Colonic mucosa (tissue), 4 donors: ENCODE measurements around the gene BRD2. TPM values are rescaled to one million over a fixed set of nuclear protein-coding genes. Genes with fewer than 3 reads are reported as not detected.
A peak's percentile ranks its signal among the peaks of the same experiment; 100 is the strongest.

ENCODE experiments used
- DNase-seq: peaks from one replicate; pipeline ENCODE4 v3.0.0-alpha.2; 2020
- H3K27ac ChIP-seq: fragments of 200-600 bp; one replicate; pipeline ENCODE4 v1.8.0; 2021
- H3K27me3 ChIP-seq: fragments of 200-600 bp; one replicate; pipeline ENCODE4 v1.8.0; 2021
- H3K36me3 ChIP-seq: fragments of 200-600 bp; one replicate; pipeline ENCODE4 v1.8.0; 2021
- H3K4me1 ChIP-seq: fragments of 200-600 bp; one replicate; pipeline ENCODE4 v1.8.0; 2021; ENCODE audit warnings: mild to moderate bottlenecking
- H3K4me3 ChIP-seq: fragments of 200-600 bp; one replicate; pipeline ENCODE4 v1.8.0; 2021
- H3K9ac ChIP-seq, 2 donors: one replicate each; pipeline ENCODE4 v1.7.0; 2013; ENCODE audit warnings: control low read depth in 2 of 2, low read depth in 2 of 2, low read length in 2 of 2
- H3K9me3 ChIP-seq: fragments of 200-600 bp; one replicate; pipeline ENCODE4 v1.8.0; 2021
- intact Hi-C: fragments of 100-400 bp; cut with DNase I; formaldehyde crosslinking; loops from one replicate; pipeline ENCODE4 v1.14.1; 2022
- total RNA-seq, 2 donors: library from RNA; stranded (reverse); fragmentation: NEBNext Ultra II Directional in 1 of 2; extraction: Animal tissue kit (Norgen Biotek cat#: 25700) in 1 of 2; gene quantifications; one replicate each; pipeline ENCODE4 v1.2.1, GENCODE V29; 2021
- TF ChIP-seq, protein P1 (sequence below): fragments of 200-600 bp; IDR thresholded peaks from one replicate; pipeline ENCODE4 v1.8.0; 2022; ENCODE audit warnings: antibody characterized with exemption, mild to moderate bottlenecking
- donor health status: healthy.
- donor health status: DM: no; HTN: no; CAD: no.
- donor health status: DM: no; HTN: no; CAD: no.

Gene BRD2
- total RNA-seq, 2 donors from 2014 or later = 149 to 167 TPM

DNA sequence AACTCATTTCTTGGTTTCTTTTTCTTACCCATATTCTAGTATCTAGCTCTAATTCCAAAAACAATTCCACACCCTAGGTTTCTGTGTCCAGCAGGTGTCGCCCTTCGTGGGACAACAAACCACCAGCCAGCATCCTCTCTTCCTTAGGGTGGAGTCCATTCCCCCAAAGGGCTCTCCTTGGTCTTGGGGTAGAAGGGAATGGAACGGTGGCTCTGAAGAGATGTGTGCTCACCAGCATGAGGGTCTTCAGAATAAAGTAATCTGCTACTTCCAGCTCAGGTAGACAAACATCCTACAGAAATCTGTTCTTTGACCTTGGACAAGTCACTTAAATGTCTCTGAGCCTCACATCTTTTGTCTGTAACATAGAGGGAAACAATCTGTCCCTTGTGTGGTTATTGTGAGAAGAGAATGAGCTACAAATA is 34.7 kb upstream of the BRD2 start:
- TF ChIP-seq, protein P1, sequence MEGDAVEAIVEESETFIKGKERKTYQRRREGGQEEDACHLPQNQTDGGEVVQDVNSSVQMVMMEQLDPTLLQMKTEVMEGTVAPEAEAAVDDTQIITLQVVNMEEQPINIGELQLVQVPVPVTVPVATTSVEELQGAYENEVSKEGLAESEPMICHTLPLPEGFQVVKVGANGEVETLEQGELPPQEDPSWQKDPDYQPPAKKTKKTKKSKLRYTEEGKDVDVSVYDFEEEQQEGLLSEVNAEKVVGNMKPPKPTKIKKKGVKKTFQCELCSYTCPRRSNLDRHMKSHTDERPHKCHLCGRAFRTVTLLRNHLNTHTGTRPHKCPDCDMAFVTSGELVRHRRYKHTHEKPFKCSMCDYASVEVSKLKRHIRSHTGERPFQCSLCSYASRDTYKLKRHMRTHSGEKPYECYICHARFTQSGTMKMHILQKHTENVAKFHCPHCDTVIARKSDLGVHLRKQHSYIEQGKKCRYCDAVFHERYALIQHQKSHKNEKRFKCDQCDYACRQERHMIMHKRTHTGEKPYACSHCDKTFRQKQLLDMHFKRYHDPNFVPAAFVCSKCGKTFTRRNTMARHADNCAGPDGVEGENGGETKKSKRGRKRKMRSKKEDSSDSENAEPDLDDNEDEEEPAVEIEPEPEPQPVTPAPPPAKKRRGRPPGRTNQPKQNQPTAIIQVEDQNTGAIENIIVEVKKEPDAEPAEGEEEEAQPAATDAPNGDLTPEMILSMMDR = peak; percentile 74
- no peaks in the 10 kb centered on the region for H3K36me3 ChIP-seq
- H3K4me1 ChIP-seq = no peaks in the 10 kb centered on the region
- H3K4me3 ChIP-seq = no peak overlapping the region
- peak; percentile 89 for DNase-seq
- H3K27ac ChIP-seq = no peak overlapping the region
- intact Hi-C loops = loop anchor here (2.0 to 5.0 kb wide), 2 partner anchors 46 to 53 kb away; no protein-coding TSS in a partner anchor
- no peak overlapping the region for H3K9ac ChIP-seq
- no peaks in the 10 kb centered on the region for H3K27me3 ChIP-seq
- no peaks in the 10 kb centered on the region for H3K9me3 ChIP-seq

DNA sequence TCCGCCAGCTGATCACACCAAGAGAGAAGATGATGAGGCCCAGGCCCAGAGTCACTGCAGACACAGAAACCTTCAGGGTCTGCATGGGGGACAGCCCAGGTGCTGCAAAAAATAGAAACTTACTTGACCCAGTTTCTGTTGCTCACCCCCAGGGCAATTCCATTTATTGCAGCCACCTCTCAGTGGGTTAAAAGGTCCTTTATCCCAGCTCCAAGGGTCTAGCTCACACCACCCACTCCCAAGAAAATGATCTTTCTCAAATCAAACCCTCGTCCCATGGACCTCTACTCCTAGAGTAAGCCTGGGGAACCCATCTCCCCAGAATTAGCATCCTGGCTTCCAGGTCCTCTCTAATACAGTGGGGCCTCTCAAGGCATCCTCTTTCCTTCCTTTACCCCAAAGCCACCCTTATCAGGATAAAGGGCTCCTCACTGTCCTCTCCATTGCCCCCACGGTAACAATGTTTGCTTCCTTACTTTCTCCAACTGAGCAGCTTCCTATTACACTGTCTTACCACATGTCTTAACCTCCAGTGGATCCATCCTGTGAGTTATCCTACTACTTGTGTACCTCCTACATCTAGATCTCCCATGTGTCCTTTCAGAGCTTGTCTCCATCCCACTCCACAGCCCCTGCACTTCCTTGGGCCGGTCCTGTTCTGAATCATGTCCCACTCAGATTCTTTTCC is 32.7 kb upstream of the BRD2 start:
- no peaks in the 10 kb centered on the region for H3K36me3 ChIP-seq
- intact Hi-C loops = no loop called here
- TF ChIP-seq, protein P1 = no peak

DNA sequence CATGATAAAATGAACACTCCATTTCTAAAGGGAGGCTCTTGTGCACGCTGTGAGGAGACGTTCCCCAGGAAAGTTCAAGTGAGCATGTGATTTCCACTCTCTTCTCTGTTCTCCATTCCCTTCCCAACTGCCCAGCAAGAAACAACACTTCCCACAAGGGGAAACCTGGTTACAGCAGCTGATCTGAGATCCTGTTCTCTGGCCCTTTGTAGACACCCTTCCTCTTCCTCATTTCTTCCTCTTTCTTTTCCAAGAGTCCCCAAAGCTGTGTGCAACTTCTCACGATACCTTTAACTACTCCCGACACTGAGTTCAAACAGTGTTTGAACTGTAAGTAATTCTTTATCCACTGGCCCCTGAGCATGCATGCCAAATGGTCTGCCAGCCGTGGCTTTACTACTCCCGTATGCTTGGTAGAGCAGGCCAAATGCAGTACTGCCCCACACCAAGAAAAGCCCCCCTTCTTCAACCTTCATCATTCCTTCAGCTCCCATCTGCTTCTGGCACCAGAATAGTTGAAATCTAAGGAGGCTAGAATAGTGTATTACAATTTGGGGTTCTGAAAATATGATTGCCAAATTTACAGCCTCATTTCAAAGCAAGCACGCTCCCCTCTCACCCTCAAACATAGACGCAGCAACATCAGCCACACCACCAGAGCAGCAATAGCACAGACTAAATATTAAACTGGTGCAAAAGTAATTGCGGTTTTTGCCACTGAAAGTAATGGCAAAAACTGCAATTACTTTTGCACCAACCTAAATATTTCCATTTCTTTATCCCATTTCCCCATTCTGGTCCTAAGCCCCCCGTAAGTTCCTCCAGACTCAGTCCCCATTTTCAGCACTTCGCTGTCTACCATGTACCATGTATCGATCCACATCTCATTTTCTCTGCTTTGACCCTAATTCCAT is 31.9 kb upstream of the BRD2 start:
- H3K4me1 ChIP-seq = no peaks in the 10 kb centered on the region
- no peaks in the 10 kb centered on the region for H3K36me3 ChIP-seq
- H3K4me3 ChIP-seq = no peak overlapping the region
- intact Hi-C loops = no loop called here
- H3K27me3 ChIP-seq = no peaks in the 10 kb centered on the region
- H3K9me3 ChIP-seq = no peaks in the 10 kb centered on the region
- DNase-seq = no peak
- H3K27ac ChIP-seq = peak overlapping the region; percentile 17
- H3K9ac ChIP-seq = no peak overlapping the region
- TF ChIP-seq, protein P1 = no peak

More for the DNA sequence above, 32.7 kb upstream of the BRD2 start:
- Histone ChIP-seq H3K27me3 (no peaks in the 10 kb centered on the region), H3K4me1 (no peaks in the 10 kb centered on the region), H3K9me3 (no peaks in the 10 kb centered on the region), H3K4me3 (no peak overlapping the region), H3K27ac (no peak overlapping the region), H3K9ac (no peak overlapping the region)
- DNase-seq = no peak

DNA sequence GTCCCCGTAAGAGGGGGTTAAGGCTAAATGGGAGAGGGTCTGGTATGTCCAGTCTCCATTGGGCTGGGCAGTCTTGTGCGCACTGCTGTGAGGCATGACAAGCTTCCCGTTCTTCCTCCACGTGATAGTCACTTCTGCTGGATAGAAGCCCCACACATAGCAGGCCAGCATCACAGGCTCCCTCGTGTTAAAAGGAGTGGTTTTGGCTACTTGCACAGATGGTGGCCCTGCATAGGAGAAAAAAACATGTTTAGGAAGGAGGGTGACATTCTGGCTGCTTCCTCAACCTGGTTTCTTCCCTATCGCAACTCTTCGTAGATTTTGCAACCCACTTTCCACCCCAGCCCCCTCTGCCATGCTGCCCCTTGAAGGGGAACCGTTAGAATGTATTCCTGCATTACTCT is 31.2 kb upstream of the BRD2 start:
- Histone ChIP-seq H3K9me3 (no peaks in the 10 kb centered on the region), H3K4me3 (no peak overlapping the region), H3K9ac (no peak overlapping the region), H3K4me1 (no peaks in the 10 kb centered on the region), H3K27me3 (no peaks in the 10 kb centered on the region), H3K36me3 (no peaks in the 10 kb centered on the region), H3K27ac (peak overlapping the region; percentile 17)
- TF ChIP-seq, protein P1 = no peak
- intact Hi-C loops = no loop called here
- DNase-seq = no peak

DNA sequence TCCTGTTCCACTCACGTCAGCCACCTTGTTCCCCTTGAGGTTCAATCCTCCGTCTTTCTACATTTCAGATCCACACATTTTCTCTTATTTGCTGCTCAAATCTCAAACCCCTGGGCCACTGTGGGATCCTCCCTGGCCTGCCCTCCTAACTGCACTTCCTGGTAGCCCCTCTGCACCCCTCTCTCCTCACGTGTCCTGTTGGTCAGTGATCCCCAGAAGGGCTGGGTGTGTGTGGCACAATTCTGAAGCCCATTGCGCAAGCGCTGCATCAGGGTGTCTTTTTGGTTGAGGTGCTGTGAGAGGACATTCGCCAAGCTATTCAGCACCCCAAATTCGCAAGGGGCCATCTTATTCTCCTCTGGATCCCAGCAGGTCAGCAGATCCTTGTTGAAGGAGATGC is 29.9 kb upstream of the BRD2 start:
- Histone ChIP-seq H3K9ac (no peak overlapping the region), H3K9me3 (no peaks in the 10 kb centered on the region), H3K4me3 (no peak overlapping the region), H3K36me3 (no peaks in the 10 kb centered on the region), H3K27ac (no peak overlapping the region), H3K4me1 (no peaks in the 10 kb centered on the region), H3K27me3 (no peaks in the 10 kb centered on the region)
- TF ChIP-seq, protein P1 = no peak
- intact Hi-C loops = no loop called here
- DNase-seq = no peak
